Measurements from ENCODE around the gene WDFY1.

DNA sequence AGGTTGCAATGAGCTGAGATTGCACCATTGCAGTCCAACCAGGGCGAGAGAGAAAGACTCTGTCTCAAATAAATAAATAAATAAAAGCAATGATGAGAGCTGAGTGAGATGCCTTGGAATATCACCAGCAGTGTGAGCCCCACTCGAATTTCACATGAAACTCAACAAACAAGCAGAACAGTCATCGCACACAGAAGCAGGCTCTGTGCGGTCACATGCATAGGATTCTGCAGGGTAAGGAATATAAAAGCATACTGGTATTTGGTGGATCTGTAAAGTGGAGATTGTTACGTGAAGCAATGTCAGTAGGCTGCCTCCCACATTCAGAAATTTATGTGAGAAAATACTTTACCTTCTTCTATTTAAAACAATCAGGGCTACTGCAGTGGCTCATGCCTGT, 89.7 kb downstream of the WDFY1 start:
- TF ChIP-seq POLR2AphosphoS5 (IDR thresholded peaks at IDR 0.05; ENCODE audit: low read depth) (no peak), EZH2 (IDR thresholded peaks at IDR 0.05; ENCODE audit: low read depth, unreplicated experiment) (no peak), NANOG (IDR thresholded peaks at IDR 0.05; ENCODE audit: borderline replicate concordance) (no peak), EZH2phosphoT487 (IDR thresholded peaks at IDR 0.05; ENCODE audit: unreplicated experiment) (no peak), JUNB (IDR thresholded peaks at IDR 0.05; ENCODE audit: unreplicated experiment) (no peak), CREB1 (CRISPR knock-in tag; IDR thresholded peaks at IDR 0.05; ENCODE audit: low read depth) (no peak), ZNF331 (CRISPR knock-in tag; IDR thresholded peaks at IDR 0.05; ENCODE audit: low read depth) (no peak)
- TF ChIP-seq, protein P1, sequence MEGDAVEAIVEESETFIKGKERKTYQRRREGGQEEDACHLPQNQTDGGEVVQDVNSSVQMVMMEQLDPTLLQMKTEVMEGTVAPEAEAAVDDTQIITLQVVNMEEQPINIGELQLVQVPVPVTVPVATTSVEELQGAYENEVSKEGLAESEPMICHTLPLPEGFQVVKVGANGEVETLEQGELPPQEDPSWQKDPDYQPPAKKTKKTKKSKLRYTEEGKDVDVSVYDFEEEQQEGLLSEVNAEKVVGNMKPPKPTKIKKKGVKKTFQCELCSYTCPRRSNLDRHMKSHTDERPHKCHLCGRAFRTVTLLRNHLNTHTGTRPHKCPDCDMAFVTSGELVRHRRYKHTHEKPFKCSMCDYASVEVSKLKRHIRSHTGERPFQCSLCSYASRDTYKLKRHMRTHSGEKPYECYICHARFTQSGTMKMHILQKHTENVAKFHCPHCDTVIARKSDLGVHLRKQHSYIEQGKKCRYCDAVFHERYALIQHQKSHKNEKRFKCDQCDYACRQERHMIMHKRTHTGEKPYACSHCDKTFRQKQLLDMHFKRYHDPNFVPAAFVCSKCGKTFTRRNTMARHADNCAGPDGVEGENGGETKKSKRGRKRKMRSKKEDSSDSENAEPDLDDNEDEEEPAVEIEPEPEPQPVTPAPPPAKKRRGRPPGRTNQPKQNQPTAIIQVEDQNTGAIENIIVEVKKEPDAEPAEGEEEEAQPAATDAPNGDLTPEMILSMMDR (conservative IDR thresholded peaks at IDR 0.05; ENCODE audit: low read depth in 2 of 2) = no peak
- TF ChIP-seq, protein P2, sequence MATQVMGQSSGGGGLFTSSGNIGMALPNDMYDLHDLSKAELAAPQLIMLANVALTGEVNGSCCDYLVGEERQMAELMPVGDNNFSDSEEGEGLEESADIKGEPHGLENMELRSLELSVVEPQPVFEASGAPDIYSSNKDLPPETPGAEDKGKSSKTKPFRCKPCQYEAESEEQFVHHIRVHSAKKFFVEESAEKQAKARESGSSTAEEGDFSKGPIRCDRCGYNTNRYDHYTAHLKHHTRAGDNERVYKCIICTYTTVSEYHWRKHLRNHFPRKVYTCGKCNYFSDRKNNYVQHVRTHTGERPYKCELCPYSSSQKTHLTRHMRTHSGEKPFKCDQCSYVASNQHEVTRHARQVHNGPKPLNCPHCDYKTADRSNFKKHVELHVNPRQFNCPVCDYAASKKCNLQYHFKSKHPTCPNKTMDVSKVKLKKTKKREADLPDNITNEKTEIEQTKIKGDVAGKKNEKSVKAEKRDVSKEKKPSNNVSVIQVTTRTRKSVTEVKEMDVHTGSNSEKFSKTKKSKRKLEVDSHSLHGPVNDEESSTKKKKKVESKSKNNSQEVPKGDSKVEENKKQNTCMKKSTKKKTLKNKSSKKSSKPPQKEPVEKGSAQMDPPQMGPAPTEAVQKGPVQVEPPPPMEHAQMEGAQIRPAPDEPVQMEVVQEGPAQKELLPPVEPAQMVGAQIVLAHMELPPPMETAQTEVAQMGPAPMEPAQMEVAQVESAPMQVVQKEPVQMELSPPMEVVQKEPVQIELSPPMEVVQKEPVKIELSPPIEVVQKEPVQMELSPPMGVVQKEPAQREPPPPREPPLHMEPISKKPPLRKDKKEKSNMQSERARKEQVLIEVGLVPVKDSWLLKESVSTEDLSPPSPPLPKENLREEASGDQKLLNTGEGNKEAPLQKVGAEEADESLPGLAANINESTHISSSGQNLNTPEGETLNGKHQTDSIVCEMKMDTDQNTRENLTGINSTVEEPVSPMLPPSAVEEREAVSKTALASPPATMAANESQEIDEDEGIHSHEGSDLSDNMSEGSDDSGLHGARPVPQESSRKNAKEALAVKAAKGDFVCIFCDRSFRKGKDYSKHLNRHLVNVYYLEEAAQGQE (IDR thresholded peaks at IDR 0.05; ENCODE audit: unreplicated experiment) = no peak
- TF ChIP-seq, protein P3, sequence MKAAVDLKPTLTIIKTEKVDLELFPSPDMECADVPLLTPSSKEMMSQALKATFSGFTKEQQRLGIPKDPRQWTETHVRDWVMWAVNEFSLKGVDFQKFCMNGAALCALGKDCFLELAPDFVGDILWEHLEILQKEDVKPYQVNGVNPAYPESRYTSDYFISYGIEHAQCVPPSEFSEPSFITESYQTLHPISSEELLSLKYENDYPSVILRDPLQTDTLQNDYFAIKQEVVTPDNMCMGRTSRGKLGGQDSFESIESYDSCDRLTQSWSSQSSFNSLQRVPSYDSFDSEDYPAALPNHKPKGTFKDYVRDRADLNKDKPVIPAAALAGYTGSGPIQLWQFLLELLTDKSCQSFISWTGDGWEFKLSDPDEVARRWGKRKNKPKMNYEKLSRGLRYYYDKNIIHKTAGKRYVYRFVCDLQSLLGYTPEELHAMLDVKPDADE (IDR thresholded peaks at IDR 0.05) = no peak

Data from GM23338 (cell line).